B cell (primary cell): ENCODE data around the gene KCNK1. TPM values are rescaled to one million over a fixed set of nuclear protein-coding genes. Genes with fewer than 3 reads are reported as not detected.

ENCODE experiments used
- ATAC-seq: fragments of 200-7000 bp; cut with Tn5 transposase; one replicate; pipeline ENCODE4 v1.10.0; 2021; ENCODE audit warnings: low read depth, mild to moderate bottlenecking, moderate number of reproducible peaks, moderate library complexity
- CTCF ChIA-PET: fragments of 350-600 bp; sonication (Branson Sonifier 250); formaldehyde crosslinking; loops from one replicate; lab custom pipeline; 2021; ENCODE audit warnings: antibody characterized with exemption, inconsistent platforms; lab: Charles Lee
- POLR2A ChIA-PET: fragments of 350-600 bp; sonication (Branson Sonifier 250); formaldehyde crosslinking; loops from one replicate; lab custom pipeline; 2021; ENCODE audit warnings: antibody characterized with exemption; lab: Charles Lee
- DNase-seq: peaks from one replicate; pipeline ENCODE4 v3.0.0; 2013
- H2AFZ ChIP-seq: 2 replicates; pipeline ENCODE4 v1.6.1; 2012; ENCODE audit warnings: mild to moderate bottlenecking, low read depth, low read length; ENCODE audit not compliant: insufficient read depth, poor library complexity, severe bottlenecking
- H3K27ac ChIP-seq, 2 donors: 1 replicate in 1 of 2; 2 replicates in 1 of 2; pipeline ENCODE4 v1.5.1; 2012 to 2013; ENCODE audit warnings: low read length in 2 of 2, mild to moderate bottlenecking in 2 of 2, moderate library complexity in 1 of 2
- H3K27me3 ChIP-seq, 4 experiments: fragments of 200-600 bp in 1 of 4; sonication (generic) in 1 of 4; replicated peaks in 1 of 4; 1 replicate in 2 of 4; 2 replicates in 2 of 4; pipeline versions ENCODE4 v1.6.1 to v1.7.0; 2013 to 2016; ENCODE audit warnings: low read length in 3 of 4, mild to moderate bottlenecking in 2 of 4, mixed read lengths in 1 of 4, moderate library complexity in 1 of 4; ENCODE audit not compliant: insufficient read depth in 4 of 4, control insufficient read depth in 3 of 4; ENCODE audit errors: control extremely low read depth in 1 of 4
- H3K36me3 ChIP-seq, 2 experiments: replicated peaks in 1 of 2; 1 replicate in 1 of 2; 2 replicates in 1 of 2; pipeline versions ENCODE4 v1.6.1 to v1.7.1; 2013; ENCODE audit warnings: low read length in 1 of 2; ENCODE audit not compliant: insufficient read depth in 2 of 2, control insufficient read depth in 1 of 2; ENCODE audit errors: control extremely low read depth in 1 of 2, extremely low read depth in 1 of 2
- H3K4me1 ChIP-seq, 2 donors: fragments of 200-600 bp in 1 of 2; sonication (generic) in 1 of 2; 1 replicate in 1 of 2; 2 replicates in 1 of 2; pipeline versions ENCODE4 v1.5.1 to v1.6.1; 2013 to 2017; ENCODE audit warnings: low read length in 2 of 2; ENCODE audit not compliant: control insufficient read depth in 2 of 2, insufficient read depth in 2 of 2
- H3K4me2 ChIP-seq: replicated peaks from 2 replicates; pipeline ENCODE3; 2012; ENCODE audit warnings: mild to moderate bottlenecking, low read depth, low read length; ENCODE audit not compliant: poor library complexity, severe bottlenecking
- H3K4me3 ChIP-seq, 5 experiments: fragments of 200-600 bp in 1 of 5; sonication (generic) in 1 of 5; 1 replicate in 3 of 5; 2 replicates in 2 of 5; pipeline versions ENCODE4 v1.5.1 to v1.7.0; 2011 to 2016; ENCODE audit warnings: low read length in 4 of 5, mild to moderate bottlenecking in 4 of 5, low read depth in 2 of 5, control low read depth in 1 of 5, moderate library complexity in 1 of 5; ENCODE audit not compliant: insufficient read depth in 1 of 5; ENCODE audit errors: control extremely low read depth in 1 of 5, extremely low read depth in 1 of 5
- H3K79me2 ChIP-seq: fragments of 200-600 bp; sonication (generic); one replicate; pipeline ENCODE4 v1.6.0; 2016; ENCODE audit warnings: low read length; ENCODE audit not compliant: control insufficient read depth, insufficient read depth
- H3K9ac ChIP-seq: fragments of 200-600 bp; sonication (generic); 2 replicates; pipeline ENCODE4 v1.6.1; 2017; ENCODE audit warnings: mild to moderate bottlenecking, low read length, moderate library complexity
- H3K9me3 ChIP-seq, 3 donors: one replicate each; pipeline versions ENCODE4 v1.6.1 to v1.7.1; 2013; ENCODE audit warnings: low read length in 2 of 3; ENCODE audit not compliant: control insufficient read depth in 2 of 3, insufficient read depth in 1 of 3; ENCODE audit errors: control extremely low read depth in 1 of 3
- H4K20me1 ChIP-seq: 2 replicates; pipeline ENCODE4 v1.6.0; 2012; ENCODE audit warnings: mild to moderate bottlenecking, low read length; ENCODE audit not compliant: insufficient read depth, control insufficient read depth, poor library complexity, severe bottlenecking
- H3K27ac Mint-ChIP-seq: one replicate; pipeline ENCODE4 v1.8.0; 2021; ENCODE audit warnings: mixed read lengths
- H3K27me3 Mint-ChIP-seq: one replicate; pipeline ENCODE4 v1.8.0; 2021; ENCODE audit warnings: mixed read lengths
- H3K4me1 Mint-ChIP-seq: one replicate; pipeline ENCODE4 v1.8.0; 2021; ENCODE audit warnings: mixed read lengths
- H3K4me3 Mint-ChIP-seq: one replicate; pipeline ENCODE4 v1.8.0; 2021; ENCODE audit warnings: mixed read lengths
- H3K9me3 Mint-ChIP-seq: one replicate; pipeline ENCODE4 v1.8.0; 2022; ENCODE audit warnings: mixed read lengths; ENCODE audit not compliant: insufficient read depth
- EZH2 ChIP-seq: IDR thresholded peaks from 2 replicates; pipeline ENCODE4 v1.6.1; 2012; ENCODE audit warnings: borderline replicate concordance, low read depth, mild to moderate bottlenecking, moderate library complexity, low read length; ENCODE audit not compliant: insufficient read depth, poor library complexity, severe bottlenecking
- WGBS: methylation state at CpG from one replicate; pipeline ENCODE4 v1.1.5; 2013; ENCODE audit warnings: missing lambda C conversion rate; ENCODE audit not compliant: insufficient coverage; 5-methylcytosine and 5-hydroxymethylcytosine counted together
- intact Hi-C: fragments of 100-400 bp; cut with micrococcal nuclease; formaldehyde crosslinking; loops from one replicate; pipeline ENCODE4 v1.10.0; 2022
- polyA minus RNA-seq: library from RNA; depleted of rRNA, polyadenylated mRNA; stranded (reverse); fragments of >200 nt; gene quantifications from 2 replicates; pipeline ENCODE4 v1.2.3, GENCODE V29; 2012
- polyA plus RNA-seq: library from polyadenylated mRNA; depleted of rRNA; stranded (reverse); fragments of >200 nt; gene quantifications from 2 replicates; pipeline ENCODE4 v1.2.3, GENCODE V29; 2012
- total RNA-seq, 2 donors: library from RNA; stranded (reverse); fragments of 120-200 nt in 1 of 2; gene quantifications; 1 replicate in 1 of 2; 2 replicates in 1 of 2; pipeline versions ENCODE4 v1.2.3 to v1.2.4, GENCODE V29; 2013 to 2022
- TF ChIP-seq, protein P1 (sequence below): fragments of 200-600 bp; IDR thresholded peaks from one replicate; pipeline ENCODE4 v1.8.0; 2022; ENCODE audit warnings: antibody characterized with exemption, mild to moderate bottlenecking

The KCNK1 gene
- total RNA-seq (not detected in 2 replicates), polyA plus RNA-seq (not detected in 2 replicates), polyA minus RNA-seq (0.21 and 0.77 TPM in 2 replicates)
- 0.02 TPM for total RNA-seq (2013)

DNA sequence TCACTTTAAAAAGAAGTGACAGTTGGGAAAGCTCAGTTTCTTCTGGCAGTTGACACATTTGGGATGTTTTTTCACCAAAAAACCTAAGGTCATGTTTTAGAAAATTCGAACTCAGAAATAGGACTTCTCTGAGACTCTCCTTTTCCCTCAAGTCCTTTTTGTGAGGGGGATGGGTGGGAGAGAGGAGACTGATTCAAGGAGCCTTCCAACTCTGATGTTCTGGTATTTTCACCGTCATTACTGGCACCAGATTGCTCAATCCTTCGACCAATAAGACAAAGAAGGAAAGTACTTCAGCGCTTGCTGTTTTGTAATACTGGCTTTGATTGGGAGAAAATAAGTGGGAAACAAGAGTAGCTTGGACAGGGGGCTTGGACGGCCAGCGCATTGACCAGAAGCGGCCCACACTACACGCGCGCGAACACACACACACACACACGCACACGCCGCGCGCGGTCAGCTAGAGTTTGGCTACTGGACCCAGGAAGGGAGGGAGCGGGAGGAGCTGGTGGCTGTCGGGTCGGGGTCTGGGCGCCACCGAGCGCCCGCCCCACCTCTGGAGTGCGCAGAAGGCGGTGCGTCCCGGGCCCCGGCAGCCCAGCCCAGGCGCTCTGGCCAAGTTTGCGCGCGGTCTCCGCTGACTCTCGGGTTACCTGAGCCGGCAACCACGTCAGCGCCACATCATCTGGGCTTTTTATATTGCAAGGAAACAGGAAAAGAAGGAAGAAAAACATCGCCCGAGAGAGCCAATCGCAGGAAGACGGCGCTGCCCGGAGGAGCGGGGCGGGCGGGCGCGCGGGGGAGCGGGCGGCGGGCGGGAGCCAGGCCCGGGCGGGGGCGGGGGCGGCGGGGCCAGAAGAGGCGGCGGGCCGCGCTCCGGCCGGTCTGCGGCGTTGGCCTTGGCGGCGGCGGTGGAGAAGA is at the start of gene KCNK1:
Gene KCNK1 (plus strand): TSS at position 855 of the 921 bp plus-strand sequence. CDS start 66 bp downstream, at position 921.
- ChIA-PET POLR2A (no interaction called here), CTCF (no interaction called here)
- WGBS: 6% methylated on average over 58 of the region's 70 CpGs
- H3K4me3 Mint-ChIP-seq: no peak within 1 kb of the TSS
- H3K4me1 Mint-ChIP-seq: peaks cover 2% of the 10 kb centered on the region
- no peaks in the 10 kb centered on the region for H4K20me1 ChIP-seq
- no peaks in the 10 kb centered on the region for H3K9me3 Mint-ChIP-seq
- no peaks in the 10 kb centered on the region for H3K9me3 ChIP-seq
- DNase-seq (no peak), ATAC-seq (no peak)
- no peak within 1 kb of the TSS for H2AFZ ChIP-seq
- H3K4me2 ChIP-seq: no peak within 1 kb of the TSS
- H3K27me3 Mint-ChIP-seq: peaks cover 51% of the 10 kb centered on the region
- no peak within 1 kb of the TSS for H3K4me3 ChIP-seq
- TF ChIP-seq EZH2: no peak
- TF ChIP-seq, protein P1, sequence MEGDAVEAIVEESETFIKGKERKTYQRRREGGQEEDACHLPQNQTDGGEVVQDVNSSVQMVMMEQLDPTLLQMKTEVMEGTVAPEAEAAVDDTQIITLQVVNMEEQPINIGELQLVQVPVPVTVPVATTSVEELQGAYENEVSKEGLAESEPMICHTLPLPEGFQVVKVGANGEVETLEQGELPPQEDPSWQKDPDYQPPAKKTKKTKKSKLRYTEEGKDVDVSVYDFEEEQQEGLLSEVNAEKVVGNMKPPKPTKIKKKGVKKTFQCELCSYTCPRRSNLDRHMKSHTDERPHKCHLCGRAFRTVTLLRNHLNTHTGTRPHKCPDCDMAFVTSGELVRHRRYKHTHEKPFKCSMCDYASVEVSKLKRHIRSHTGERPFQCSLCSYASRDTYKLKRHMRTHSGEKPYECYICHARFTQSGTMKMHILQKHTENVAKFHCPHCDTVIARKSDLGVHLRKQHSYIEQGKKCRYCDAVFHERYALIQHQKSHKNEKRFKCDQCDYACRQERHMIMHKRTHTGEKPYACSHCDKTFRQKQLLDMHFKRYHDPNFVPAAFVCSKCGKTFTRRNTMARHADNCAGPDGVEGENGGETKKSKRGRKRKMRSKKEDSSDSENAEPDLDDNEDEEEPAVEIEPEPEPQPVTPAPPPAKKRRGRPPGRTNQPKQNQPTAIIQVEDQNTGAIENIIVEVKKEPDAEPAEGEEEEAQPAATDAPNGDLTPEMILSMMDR: no peak
- H3K9ac ChIP-seq: no peak within 1 kb of the TSS
- no peaks in the 10 kb centered on the region for H3K36me3 ChIP-seq
- no peaks in the 10 kb centered on the region for H3K79me2 ChIP-seq
- no peak within 1 kb of the TSS for H3K27ac Mint-ChIP-seq
- no peaks in the 10 kb centered on the region for H3K4me1 ChIP-seq
- H3K27ac ChIP-seq: no peak within 1 kb of the TSS
- intact Hi-C loops: no loop called here
- H3K27me3 ChIP-seq: peaks cover 0 to 27% (median 11%) of the 10 kb centered on the region in 4 experiments

DNA sequence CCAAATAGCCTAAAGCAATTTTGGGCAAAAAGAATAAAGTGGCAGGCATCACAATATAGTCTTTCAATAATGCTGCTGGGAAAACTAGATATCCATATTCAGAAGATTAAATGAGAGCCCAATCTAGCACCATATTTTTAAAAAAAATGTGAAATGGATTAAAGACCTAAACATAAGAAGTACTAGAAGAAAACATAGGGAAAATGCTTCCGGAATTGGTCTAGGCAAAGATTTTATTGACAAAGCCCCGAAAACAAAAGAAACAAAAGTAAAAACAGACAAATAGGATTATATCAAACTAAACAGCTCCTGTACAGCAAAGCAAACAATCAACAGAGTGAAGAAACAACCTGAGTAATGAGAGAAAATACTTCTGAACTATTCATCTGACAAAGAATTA is 48.6 kb upstream of the KCNK1 start:
- H2AFZ ChIP-seq: no peak overlapping the region
- no CpG with 5 or more reads among the region's 2 CpGs for WGBS
- DNase-seq: no peak
- H3K27me3 Mint-ChIP-seq: no peaks in the 10 kb centered on the region
- H3K27ac Mint-ChIP-seq: no peak overlapping the region
- H3K36me3 ChIP-seq: no peaks in the 10 kb centered on the region
- no peaks in the 10 kb centered on the region for H3K4me1 ChIP-seq
- CTCF ChIA-PET: no interaction called here
- no peaks in the 10 kb centered on the region for H3K27me3 ChIP-seq
- no peaks in the 10 kb centered on the region for H4K20me1 ChIP-seq
- ATAC-seq: no peak
- H3K9ac ChIP-seq: no peak overlapping the region
- H3K4me3 Mint-ChIP-seq: no peak overlapping the region
- H3K9me3 Mint-ChIP-seq: peaks cover 4% of the 10 kb centered on the region
- H3K9me3 ChIP-seq: peaks cover 3 to 10% (median 7%) of the 10 kb centered on the region in 3 donors
- intact Hi-C loops: no loop called here
- no peak overlapping the region for H3K4me2 ChIP-seq
- TF ChIP-seq, protein P1: no peak
- no peak for TF ChIP-seq EZH2
- POLR2A ChIA-PET: no interaction called here
- no peak overlapping the region for H3K27ac ChIP-seq
- H3K4me1 Mint-ChIP-seq: no peaks in the 10 kb centered on the region
- no peaks in the 10 kb centered on the region for H3K79me2 ChIP-seq
- no peak overlapping the region for H3K4me3 ChIP-seq
